PC-9 (cell line): ENCODE results near the gene IL17RA.

Experiments used
- CTCF ChIP-seq: fragments of 200-600 bp; sonication (generic); conservative IDR thresholded peaks from 2 replicates; pipeline ENCODE4 v1.6.1; 2017; ENCODE audit warnings: mixed run types, antibody characterized with exemption, mild to moderate bottlenecking, moderate library complexity
- EZH2 ChIP-seq: fragments of 200-600 bp; sonication (generic); IDR thresholded peaks from 2 replicates; pipeline ENCODE4 v1.8.0; 2017; ENCODE audit warnings: antibody characterized with exemption, low read depth

GRCh38 chr22:17130199-17130598 lies 45.4 kb downstream of the IL17RA start:
- no peak for TF ChIP-seq CTCF
- TF ChIP-seq EZH2 = no peak
